CD4-positive, alpha-beta T cell (primary cell): ENCODE measurements around the gene EXO1. TPM values are rescaled to one million over a fixed set of nuclear protein-coding genes. Genes with fewer than 3 reads are reported as not detected.

Source experiments
- ATAC-seq: fragments of 200-7000 bp; cut with Tn5 transposase; one replicate; pipeline ENCODE4 v1.10.0; 2022; ENCODE audit warnings: mild to moderate bottlenecking; ENCODE audit not compliant: poor library complexity
- CTCF ChIA-PET: fragments of 350-600 bp; sonication (Branson Sonifier 250); formaldehyde crosslinking; loops from one replicate; lab custom pipeline; 2021; ENCODE audit warnings: antibody characterized with exemption, inconsistent platforms; lab: Charles Lee
- POLR2A ChIA-PET: fragments of 350-600 bp; sonication (Branson Sonifier 250); formaldehyde crosslinking; loops from one replicate; lab custom pipeline; 2021; ENCODE audit warnings: antibody characterized with exemption, inconsistent platforms; lab: Charles Lee
- DNase-seq, 14 experiments: peaks; one replicate each; pipeline ENCODE4 v3.0.0-alpha.2; 2013 to 2020; ENCODE audit warnings: mixed read lengths in 2 of 14
- H3K27ac ChIP-seq, 2 donors: one replicate each; pipeline versions ENCODE4 v1.5.1 to v1.7.0; 2013; ENCODE audit warnings: low read length in 2 of 2, low read depth in 1 of 2, mild to moderate bottlenecking in 1 of 2
- H3K27me3 ChIP-seq, 2 experiments: 1 replicate in 1 of 2; 2 replicates in 1 of 2; pipeline versions ENCODE4 v1.6.1 to v1.7.0; 2013; ENCODE audit warnings: low read length in 2 of 2, control low read depth in 1 of 2, mild to moderate bottlenecking in 1 of 2, moderate library complexity in 1 of 2; ENCODE audit not compliant: insufficient read depth in 2 of 2, control insufficient read depth in 1 of 2
- H3K36me3 ChIP-seq: one replicate; pipeline ENCODE4 v1.6.1; 2013; ENCODE audit warnings: low read length, control low read depth; ENCODE audit not compliant: insufficient read depth
- H3K4me1 ChIP-seq: one replicate; pipeline ENCODE4 v1.6.1; 2013; ENCODE audit warnings: low read length, control low read depth; ENCODE audit not compliant: insufficient read depth
- H3K4me3 ChIP-seq: one replicate; pipeline ENCODE4 v1.5.1; 2013; ENCODE audit warnings: mild to moderate bottlenecking, low read length, moderate library complexity
- H3K9me3 ChIP-seq, 2 experiments: 1 replicate in 1 of 2; 2 replicates in 1 of 2; pipeline versions ENCODE4 v1.6.1 to v1.7.0; 2013; ENCODE audit warnings: low read length in 2 of 2, mild to moderate bottlenecking in 2 of 2, control low read depth in 1 of 2, moderate library complexity in 1 of 2; ENCODE audit not compliant: control insufficient read depth in 1 of 2, insufficient read depth in 1 of 2
- H3K27ac Mint-ChIP-seq: one replicate; pipeline ENCODE4 v1.8.0; 2020; ENCODE audit warnings: mixed read lengths
- H3K27me3 Mint-ChIP-seq: one replicate; pipeline ENCODE4 v1.8.0; 2021; ENCODE audit warnings: mixed read lengths
- H3K36me3 Mint-ChIP-seq: one replicate; pipeline ENCODE4 v1.8.0; 2021; ENCODE audit warnings: low read depth, mixed read lengths
- H3K4me1 Mint-ChIP-seq: one replicate; pipeline ENCODE4 v1.8.0; 2021; ENCODE audit warnings: low read depth, mixed read lengths
- H3K4me3 Mint-ChIP-seq: one replicate; pipeline ENCODE4 v1.8.0; 2020; ENCODE audit warnings: mild to moderate bottlenecking, mixed read lengths
- H3K9me3 Mint-ChIP-seq: one replicate; pipeline ENCODE4 v1.8.0; 2020; ENCODE audit warnings: mixed read lengths
- CTCF ChIP-seq: fragments of 200-600 bp; IDR thresholded peaks from one replicate; pipeline ENCODE4 v1.8.0; 2022; ENCODE audit warnings: antibody characterized with exemption, mild to moderate bottlenecking
- intact Hi-C, 2 experiments: fragments of 100-400 bp; cut with DNase I in 1 of 2; cut with micrococcal nuclease in 1 of 2; formaldehyde crosslinking; loops; one replicate each; pipeline versions ENCODE4 v1.15.1 to v1.9.0; 2023 to 2025; cut with DNase I, micrococcal nuclease
- total RNA-seq, 174 experiments: library from RNA in 2 of 174; stranded (reverse) in 2 of 174; gene quantifications; one replicate each; pipeline ENCODE4 v1.2.3 and lab custom pipeline; 2021 to 2026

The EXO1 gene
- total RNA-seq, 2 experiments from 2014 or later: 0.25 to 1.1 TPM

GRCh38 chr1:241916196-241916595, 68.2 kb downstream of the EXO1 start:
- no peaks in the 10 kb centered on the region for H3K4me1 Mint-ChIP-seq
- no peaks in the 10 kb centered on the region for H3K9me3 Mint-ChIP-seq
- intact Hi-C loops: no loop called here
- Histone ChIP-seq H3K27ac (no peak overlapping the region), H3K9me3 (peaks cover 0 to 8% of the 10 kb centered on the region in 2 experiments), H3K36me3 (no peaks in the 10 kb centered on the region), H3K4me3 (no peak overlapping the region), H3K27me3 (no peaks in the 10 kb centered on the region), H3K4me1 (no peaks in the 10 kb centered on the region)
- H3K27ac Mint-ChIP-seq: no peak overlapping the region
- no peaks in the 10 kb centered on the region for H3K36me3 Mint-ChIP-seq
- ChIA-PET CTCF (no interaction called here), POLR2A (no interaction called here)
- H3K27me3 Mint-ChIP-seq: no peaks in the 10 kb centered on the region
- no peak overlapping the region for H3K4me3 Mint-ChIP-seq
- ATAC-seq (no peak), DNase-seq (no peak)
- no peak for TF ChIP-seq CTCF

GRCh38 chr1:241917487-241917886, 69.5 kb downstream of the EXO1 start:
- Mint-ChIP-seq H3K36me3 (no peaks in the 10 kb centered on the region), H3K27ac (no peak overlapping the region), H3K4me3 (no peak overlapping the region), H3K4me1 (no peaks in the 10 kb centered on the region), H3K9me3 (no peaks in the 10 kb centered on the region), H3K27me3 (no peaks in the 10 kb centered on the region)
- no peaks in the 10 kb centered on the region for H3K36me3 ChIP-seq
- no peaks in the 10 kb centered on the region for H3K4me1 ChIP-seq
- no peaks in the 10 kb centered on the region for H3K27me3 ChIP-seq
- intact Hi-C loops: no loop called here
- H3K4me3 ChIP-seq: no peak overlapping the region
- DNase-seq (no peak), ATAC-seq (no peak)
- ChIA-PET POLR2A (no interaction called here), CTCF (no interaction called here)
- TF ChIP-seq CTCF: no peak
- H3K9me3 ChIP-seq: peaks cover 0 to 8% of the 10 kb centered on the region in 2 experiments
- no peak overlapping the region for H3K27ac ChIP-seq

DNA sequence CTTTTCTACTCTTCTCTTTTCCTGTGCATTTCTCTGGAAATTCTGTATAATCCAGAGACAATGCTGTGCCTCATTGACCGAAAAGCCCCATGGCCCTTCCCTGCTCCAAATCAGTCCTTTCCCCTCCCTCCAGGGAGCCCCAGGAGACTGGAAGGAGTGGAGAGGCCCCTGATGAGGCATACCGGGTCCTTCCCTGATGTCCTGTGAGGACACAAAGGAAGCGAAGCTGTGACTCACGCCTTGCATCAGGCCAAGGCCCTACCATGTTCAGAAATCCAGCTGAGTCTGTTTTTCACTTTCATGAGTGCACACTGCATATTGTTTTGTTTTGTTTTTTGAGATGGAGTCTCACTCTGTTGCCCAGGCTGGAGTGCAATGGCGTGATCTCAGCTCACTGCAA, 70.9 kb downstream of the EXO1 start:
- Mint-ChIP-seq H3K9me3 (no peaks in the 10 kb centered on the region), H3K27ac (no peak overlapping the region), H3K36me3 (no peaks in the 10 kb centered on the region), H3K4me3 (no peak overlapping the region), H3K27me3 (no peaks in the 10 kb centered on the region), H3K4me1 (no peaks in the 10 kb centered on the region)
- DNase-seq (no peak), ATAC-seq (no peak)
- Histone ChIP-seq H3K27ac (no peak overlapping the region), H3K9me3 (peaks cover 0 to 8% of the 10 kb centered on the region in 2 experiments), H3K36me3 (no peaks in the 10 kb centered on the region), H3K4me1 (no peaks in the 10 kb centered on the region), H3K27me3 (no peaks in the 10 kb centered on the region), H3K4me3 (no peak overlapping the region)
- intact Hi-C loops: no loop called here
- TF ChIP-seq CTCF: no peak
- ChIA-PET POLR2A (no interaction called here), CTCF (no interaction called here)
